HG02759 (cell line): ENCODE data around the gene SLC66A1.

ENCODE experiments used
- ATAC-seq: cut with Tn5 transposase; IDR thresholded peaks from one replicate; pipeline ENCODE4 v1.9.1; 2021; ENCODE audit warnings: mild to moderate bottlenecking, moderate library complexity; ENCODE audit not compliant: unreplicated experiment

Gene SLC66A1

GRCh38 chr1:19324665-19324990 lies 12.5 kb downstream of the SLC66A1 start:
- ATAC-seq: no peak

DNA sequence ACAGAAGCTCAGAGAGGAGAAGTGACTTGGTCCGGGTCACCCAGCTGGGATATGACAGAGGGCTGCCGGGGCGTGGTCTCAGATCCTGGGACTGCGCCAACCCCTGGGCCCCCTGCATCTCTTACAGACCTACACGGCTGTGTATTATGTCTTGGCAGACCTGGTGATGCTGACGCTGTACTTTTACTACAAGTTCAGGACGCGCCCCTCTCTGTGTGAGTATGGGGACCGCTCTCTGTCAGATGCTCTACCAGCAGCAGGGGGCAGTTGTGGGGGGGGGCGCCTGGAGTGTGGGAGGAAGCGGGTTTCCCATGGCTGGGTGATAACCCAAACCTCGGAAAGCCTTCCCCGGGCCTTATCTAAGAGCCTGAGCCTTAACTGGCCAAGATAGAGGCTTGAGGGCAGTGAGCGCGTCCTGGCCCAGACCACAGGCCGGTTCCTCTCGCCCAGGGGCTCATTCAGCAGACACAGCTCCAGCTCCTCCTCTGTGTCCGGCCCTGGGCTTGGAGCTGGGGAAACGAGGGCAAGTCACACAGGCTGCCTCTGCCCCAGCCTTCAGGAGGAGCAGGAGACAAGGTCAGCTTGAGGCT lies 13.3 kb downstream of the SLC66A1 start:
- no peak for ATAC-seq

GRCh38 chr1:19325958-19326747 lies 14.0 kb downstream of the SLC66A1 start:
- no peak for ATAC-seq

DNA sequence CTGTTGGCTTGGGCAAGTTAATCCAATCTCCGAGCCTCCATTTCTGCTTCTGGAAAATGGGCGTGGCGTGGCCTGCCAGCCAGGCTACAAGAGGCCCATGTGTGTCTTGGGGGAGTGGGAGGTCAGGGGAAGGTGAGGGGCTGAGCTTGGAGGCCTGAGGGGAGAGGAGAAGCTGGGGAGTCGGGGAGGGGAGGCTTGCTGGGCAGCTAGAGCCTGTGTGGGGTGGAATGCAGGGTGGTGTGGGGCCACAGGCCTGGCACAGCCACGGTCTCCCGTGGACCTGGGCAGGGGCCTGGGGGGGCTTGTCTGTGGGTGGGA lies 14.6 kb downstream of the SLC66A1 start:
- ATAC-seq: no peak

DNA sequence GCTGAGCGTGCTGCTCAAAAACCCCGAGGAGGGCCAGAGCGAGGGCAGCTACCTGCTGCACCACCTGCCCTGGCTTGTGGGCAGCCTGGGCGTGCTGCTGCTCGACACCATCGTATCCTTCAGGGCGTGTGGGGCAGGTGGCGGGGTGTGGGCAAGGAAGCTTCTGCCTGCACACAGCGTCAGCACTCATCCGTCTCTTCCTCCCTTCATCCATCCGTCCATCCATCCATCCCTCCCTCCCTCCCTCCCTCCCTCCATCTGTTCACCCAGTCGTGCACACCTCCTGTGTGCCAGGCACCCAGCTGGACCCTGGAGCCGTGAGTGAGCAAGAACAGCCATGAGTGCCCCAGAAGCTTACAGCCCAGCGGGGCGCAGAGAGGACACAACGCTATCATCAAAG lies 15.2 kb downstream of the SLC66A1 start:
- no peak for ATAC-seq

- ATAC-seq: no peak
These were observed 15.6 kb downstream of the SLC66A1 start for GRCh38 chr1:19327736-19328135.

DNA sequence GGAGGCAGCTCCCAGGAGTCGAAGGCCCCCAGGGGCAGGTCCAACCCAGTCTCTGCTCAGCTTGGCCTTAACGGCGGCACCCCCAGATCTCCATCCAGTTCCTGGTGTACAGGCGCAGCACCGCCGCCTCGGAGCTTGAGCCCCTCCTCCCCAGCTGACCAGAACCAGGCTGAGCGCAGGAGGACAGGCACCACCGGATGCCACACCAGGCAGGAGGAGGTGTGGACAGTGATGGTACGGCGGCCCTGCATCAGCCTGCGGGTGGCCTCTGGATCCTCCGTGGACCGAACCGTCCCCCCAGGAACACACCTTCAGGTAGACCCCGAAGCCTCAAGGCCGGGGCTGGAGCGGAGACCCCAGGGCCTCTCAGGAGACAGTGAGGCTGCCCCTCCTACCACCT lies 16.4 kb downstream of the SLC66A1 start:
- no peak for ATAC-seq

DNA sequence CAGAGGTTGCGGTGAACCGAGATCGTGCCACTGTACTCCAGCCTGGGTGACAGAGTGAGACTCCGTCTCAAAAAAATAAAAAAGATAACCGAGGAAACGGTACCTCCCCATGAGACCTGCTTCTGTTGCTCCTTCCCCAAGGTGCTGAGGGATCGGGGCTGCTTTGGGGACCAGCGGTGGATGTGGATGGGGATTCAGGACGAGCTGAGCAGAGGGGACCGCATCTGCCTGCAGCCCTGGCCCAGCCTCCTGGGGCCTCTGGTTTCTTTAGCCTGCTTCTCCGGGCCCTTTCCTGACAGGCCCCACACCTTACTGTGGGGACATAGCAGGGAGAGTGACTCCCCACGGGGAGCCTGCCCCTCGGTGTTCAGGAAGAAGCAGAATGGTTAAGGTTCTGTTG lies 17.1 kb downstream of the SLC66A1 start:
- no peak for ATAC-seq

DNA sequence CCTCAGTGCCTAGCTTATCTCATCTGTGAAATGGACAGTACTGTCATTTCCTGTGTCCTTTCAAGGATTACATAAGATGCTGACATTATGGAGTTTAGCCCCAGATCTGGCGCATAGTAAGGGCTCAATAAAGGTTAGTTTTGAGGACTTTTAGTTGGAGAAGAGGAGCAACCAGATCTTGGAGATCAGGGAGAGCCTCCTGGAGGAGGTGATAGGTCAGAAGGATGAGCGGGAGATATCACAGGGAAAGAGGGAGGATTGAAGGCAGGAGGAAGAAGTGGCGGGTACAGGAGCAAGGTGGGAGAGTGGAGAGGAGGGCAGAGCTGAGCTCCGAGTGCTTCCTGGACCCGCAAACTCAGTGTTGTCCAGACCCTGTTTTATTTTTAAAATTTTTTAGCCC lies 17.5 kb downstream of the SLC66A1 start:
- ATAC-seq: no peak

DNA sequence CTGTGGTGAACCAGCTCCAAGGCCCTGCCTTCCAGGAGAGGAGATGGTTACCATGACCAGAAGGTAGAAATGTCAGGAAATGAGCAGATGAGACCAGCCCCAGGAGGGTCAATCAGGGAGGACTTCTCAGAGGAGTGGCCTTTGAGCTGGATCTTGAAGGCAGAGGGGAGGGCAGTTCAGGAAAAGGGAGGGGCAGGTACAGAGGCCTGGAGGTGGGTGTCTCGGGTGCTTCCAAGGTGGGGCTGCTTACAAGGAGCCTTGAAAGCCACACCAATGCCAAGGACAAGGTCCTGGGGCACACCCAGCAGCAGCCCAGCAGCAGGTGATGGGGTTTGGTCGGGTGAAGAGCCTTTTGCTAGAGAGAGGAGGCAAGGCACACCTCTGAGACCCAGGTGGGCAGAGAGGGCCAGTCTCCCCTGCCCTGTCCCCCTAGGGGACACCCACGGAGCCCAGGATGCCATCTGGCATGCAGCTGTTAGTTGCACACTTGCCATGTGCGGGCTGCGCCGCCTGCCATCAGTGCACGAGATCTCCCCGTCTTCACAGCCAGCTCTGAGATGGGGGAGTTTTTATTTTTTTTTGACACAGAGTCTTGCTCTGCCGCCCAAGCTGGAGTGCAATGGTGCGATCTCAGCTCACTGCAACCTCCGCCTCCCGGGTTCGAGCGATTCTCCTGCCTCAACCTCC lies 18.5 kb downstream of the SLC66A1 start:
- no peak for ATAC-seq

GRCh38 chr1:19331262-19331878 lies 19.2 kb downstream of the SLC66A1 start:
- no peak for ATAC-seq

DNA sequence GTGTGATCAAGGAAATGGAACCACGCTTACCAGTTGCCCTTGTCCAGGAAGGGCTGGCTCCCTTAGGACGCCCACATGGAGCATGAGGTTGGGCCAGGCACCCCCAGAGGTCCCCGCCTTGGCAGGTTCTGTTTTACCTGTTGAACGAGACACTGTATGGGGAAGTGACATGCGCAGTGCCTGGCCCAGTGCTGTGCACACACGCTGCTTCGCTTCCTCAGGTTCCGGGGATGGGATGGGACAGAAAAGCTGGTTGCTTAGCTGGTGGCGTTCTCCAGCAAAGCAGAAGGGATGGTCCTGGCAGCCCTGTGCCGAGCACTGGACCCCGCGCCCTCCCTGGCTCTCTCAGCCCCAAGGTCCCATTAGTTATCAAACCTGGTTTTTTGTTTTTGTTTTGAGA lies 20.7 kb downstream of the SLC66A1 start:
- ATAC-seq: no peak

- ATAC-seq: no peak
These were observed 21.6 kb downstream of the SLC66A1 start for GRCh38 chr1:19333587-19334354.

DNA sequence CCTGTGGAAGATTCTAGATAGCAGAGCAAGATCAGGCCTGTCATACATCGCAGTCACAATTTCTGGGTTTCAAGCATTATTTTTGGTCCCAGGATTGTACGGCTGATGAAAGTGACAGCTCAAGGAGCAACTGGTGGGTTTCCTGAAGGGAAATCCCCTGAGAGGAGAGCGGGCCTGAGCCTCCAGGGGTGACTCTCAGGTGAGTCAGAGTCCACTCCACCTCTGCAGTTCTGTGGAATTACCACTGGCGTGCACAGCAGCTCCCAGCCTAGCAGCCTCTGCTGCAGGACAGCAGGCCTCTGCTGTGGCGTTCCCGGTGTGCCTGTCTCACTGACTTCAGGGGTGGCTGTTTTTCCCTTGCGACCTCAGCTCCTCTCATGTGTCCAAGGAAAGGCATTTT lies 24.4 kb downstream of the SLC66A1 start:
- no peak for ATAC-seq

- ATAC-seq: no peak
These were observed 25.2 kb downstream of the SLC66A1 start for GRCh38 chr1:19337289-19337688.

GRCh38 chr1:19338323-19338762 lies 26.2 kb downstream of the SLC66A1 start:
- ATAC-seq: no peak

GRCh38 chr1:19339214-19339861 lies 27.2 kb downstream of the SLC66A1 start:
- no peak for ATAC-seq

DNA sequence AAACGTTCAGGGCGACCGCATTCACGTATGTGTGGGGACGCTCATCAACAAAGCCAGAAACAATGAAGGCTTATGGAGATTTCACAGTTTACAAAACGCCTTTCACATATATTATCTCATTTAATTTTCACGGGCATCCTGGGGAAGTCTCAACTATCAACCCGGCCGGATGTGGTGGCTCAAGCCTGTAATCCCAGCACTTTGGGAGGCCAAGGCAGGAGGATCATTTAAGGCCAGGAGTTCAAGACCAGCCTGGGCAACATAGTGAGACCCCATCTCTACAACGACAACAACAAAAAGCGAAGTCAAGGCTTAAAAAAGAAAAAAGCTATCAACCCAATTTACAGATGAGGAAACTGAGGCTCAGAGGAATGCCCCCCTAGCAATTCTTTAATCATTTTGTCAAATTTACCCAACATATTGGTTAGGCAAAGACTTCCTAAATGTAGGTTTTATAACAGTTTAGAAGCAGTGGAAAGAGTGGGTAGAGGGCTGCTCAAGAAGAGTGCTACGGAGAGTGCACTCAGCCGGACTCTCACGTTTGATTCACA lies 28.3 kb downstream of the SLC66A1 start:
- ATAC-seq: no peak

DNA sequence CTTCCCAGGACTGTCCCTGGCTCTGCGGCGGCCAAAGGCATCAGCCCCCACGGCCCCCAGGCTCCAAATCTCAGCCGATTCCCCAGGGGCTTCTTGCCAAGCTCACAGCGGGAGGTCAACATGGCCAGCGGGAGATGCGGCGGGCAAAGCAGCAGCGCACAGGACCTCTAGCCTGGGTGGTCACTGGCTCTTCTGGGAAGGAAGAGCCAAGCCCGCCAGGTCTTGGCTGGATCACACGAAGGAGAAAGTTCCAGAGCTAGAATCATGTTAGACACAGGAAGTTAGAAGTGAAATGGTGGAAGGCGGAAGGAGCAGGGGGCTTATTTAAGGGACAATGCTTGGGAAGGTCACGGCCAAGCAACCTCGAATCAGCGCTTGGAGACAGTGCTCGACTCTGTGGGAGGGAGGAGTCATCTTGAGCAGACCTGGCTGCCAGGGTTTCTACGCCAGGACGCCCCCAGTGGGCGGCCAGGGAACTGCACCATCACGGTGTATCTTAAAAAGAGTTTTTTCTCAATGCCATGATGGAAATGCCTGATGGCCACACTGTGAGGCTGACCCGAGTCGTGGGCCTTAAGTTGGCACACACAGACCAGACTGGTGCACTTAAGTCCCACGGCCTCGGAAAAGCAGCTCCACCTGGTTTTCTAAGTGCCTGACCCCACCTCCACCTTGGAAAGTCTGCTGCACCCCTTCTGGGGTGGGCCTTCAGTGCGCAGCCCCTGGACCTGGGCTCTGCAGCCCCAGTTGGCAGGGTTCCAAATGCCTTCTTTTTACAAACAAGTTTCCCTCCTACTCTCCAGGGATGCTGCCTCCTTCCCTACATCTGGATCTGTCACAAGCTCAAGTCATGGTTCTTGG lies 29.3 kb downstream of the SLC66A1 start:
- no peak for ATAC-seq
